Measurements from ENCODE around the gene GMDS.

DNA sequence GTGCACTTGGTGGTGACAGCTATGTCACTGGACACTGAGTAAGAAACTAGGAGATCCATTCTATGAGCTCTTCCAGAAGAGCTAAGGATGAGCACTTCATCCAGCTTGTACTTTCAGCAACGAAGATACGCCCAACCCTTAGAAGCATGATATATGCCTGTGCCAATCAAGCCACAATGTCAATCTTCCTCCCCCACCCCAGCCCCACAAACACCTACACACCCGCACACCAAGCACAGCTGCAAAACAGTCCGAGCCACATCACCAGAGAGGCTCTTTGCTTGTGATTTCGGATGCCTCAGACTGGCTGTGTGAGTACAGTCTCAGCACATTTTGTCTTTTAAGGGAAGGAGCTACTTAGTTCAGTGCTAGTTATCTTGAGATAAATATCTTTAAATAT lies 375.2 kb downstream of the GMDS start:
- TF ChIP-seq, protein P1, sequence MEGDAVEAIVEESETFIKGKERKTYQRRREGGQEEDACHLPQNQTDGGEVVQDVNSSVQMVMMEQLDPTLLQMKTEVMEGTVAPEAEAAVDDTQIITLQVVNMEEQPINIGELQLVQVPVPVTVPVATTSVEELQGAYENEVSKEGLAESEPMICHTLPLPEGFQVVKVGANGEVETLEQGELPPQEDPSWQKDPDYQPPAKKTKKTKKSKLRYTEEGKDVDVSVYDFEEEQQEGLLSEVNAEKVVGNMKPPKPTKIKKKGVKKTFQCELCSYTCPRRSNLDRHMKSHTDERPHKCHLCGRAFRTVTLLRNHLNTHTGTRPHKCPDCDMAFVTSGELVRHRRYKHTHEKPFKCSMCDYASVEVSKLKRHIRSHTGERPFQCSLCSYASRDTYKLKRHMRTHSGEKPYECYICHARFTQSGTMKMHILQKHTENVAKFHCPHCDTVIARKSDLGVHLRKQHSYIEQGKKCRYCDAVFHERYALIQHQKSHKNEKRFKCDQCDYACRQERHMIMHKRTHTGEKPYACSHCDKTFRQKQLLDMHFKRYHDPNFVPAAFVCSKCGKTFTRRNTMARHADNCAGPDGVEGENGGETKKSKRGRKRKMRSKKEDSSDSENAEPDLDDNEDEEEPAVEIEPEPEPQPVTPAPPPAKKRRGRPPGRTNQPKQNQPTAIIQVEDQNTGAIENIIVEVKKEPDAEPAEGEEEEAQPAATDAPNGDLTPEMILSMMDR (IDR thresholded peaks at IDR 0.05): no peak
- TF ChIP-seq EZH2 (IDR thresholded peaks at IDR 0.05; ENCODE audit: borderline replicate concordance, insufficient read depth, low read depth, low read length, poor library complexity, severe bottlenecking): no peak
